ENCODE data around the gene SIRT2.

SIRT2 gene

DNA sequence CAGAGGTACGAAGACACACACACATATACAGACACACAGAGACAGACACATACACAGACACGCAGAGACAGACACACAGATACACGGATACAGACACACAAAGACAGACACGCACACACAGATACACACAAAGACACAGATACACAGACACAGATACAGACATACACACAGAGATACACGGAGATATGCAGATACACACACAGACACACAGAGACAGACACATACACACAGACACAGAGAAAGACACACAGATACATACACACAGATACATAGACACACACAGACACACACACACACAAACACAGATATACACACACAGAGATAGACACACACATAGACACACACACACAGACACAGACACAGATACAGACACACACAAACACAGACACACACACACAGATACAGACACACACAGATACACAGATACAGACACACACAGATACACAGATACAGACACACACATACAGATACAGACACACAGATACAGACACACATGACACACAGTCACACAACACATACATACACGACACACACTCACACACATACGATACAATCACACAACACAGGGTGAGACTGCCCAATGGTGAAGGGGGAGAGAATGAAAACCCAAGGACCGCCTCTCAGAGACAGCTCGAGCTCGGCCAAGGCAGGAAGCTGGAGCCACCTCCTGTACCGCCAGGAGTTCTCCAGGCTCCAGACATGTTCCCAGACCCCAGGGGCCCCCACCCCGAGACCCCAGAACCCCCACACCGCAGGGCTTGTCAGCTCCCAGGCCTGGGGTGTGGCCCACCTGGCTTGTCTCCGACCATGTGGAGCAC lies 21.4 kb upstream of the SIRT2 start:
- no peak for DNase-seq (ENCODE audit: low read depth)

DNA sequence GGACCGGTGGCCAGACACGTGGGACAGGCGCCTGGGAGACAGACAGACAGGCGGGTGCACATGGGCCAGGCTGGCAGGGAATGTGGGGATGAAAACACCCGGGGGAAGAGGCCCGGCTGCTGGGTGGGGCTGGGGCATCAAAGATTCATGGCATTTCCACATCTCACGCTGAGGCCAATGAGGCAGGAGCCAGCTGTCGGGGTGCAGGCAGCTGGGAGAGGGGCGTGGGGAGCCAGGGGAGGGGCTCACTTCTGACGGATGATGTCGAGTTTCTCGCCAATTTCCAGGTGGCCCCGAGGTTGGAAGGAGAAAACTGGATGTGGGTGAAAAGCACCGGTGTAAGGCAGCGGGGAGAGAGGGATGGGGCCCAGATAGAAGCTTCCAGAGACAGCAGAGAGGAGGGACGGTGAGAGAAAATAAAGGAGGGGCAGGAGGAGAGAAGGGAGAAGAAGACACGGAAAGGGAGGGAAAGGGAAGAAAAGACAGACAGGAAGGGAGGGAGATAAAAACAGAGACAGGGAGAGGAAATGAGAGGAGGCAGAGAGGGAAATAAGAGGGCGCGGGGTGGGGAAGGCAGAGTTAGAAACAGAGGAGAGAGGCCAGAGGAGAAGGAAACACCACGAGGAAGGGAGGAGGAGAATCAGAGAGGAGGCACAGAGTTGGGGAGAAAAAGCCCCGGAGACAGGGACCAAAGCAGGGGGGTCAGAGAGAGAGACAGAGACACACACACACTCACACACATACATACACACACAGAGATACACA lies 20.6 kb upstream of the SIRT2 start:
- no peak for DNase-seq (ENCODE audit: low read depth)

DNA sequence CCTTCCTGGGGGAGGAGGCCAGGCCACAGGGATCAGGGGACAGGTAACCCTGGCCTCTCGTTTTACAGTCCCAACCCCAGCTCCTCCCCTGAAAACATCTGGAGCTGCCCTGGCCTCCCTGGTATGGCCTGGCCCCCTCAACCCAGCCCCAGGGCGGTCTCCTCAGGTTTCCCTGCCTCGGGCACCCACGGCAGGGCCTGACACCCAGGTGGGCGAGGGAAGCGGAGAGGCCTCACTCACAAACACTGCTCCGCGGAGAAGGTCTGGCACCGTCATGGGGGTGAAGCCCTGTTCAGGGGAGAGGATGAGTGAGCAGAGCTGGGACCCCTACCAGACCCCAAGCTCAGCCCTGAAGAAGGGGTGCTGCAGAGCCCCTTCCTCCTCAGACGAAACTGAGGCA lies 19.1 kb upstream of the SIRT2 start:
- no peak for DNase-seq (ENCODE audit: low read depth)

DNA sequence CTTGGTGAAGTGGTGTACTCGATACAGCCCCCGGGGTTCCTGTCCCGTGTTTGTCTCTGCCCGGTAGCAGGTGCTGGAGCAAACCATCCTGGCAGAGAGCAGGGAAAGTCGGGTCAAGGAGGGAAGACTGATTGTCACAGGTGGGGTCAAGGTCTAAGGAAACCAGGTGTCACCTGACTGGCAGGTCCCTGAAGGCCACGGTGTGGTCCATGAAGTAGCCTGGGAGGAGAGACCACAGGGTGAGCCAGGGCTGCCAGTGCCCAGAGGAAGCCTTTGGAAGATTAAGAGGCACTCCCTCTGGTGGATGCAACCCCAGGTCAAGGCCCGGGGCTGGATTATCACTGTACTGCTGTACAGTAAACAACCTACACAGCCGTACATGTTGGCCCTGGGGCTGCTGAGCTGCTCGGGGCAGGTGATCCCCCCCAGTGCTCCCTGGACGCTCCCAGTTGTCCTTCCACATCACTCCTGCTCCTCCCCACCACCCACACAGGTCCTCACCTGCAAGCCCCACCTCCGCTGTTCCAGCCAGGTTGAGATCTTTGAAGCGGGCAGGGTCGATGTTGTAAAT lies 18.6 kb upstream of the SIRT2 start:
- DNase-seq (ENCODE audit: low read depth) = no peak

DNA sequence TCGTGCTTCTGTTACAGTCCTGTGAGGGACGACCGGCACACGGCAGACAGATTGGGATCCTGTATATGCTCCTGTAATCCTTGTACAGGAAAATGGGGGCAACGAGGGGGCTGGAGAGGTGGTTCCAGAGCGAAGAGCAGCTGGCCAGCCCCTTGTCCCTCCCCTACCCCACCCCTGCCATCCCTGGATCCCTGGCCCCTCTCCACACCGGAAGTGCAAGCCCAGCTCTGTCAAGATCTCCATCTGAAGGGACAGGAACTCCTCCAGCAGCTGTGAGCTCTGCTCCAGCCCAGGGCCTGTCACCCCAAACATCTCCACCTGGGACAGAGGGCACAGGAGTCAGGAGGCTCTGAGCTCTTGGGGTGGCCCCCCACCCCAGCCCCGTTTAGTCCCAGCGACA lies 18.1 kb upstream of the SIRT2 start:
- no peak for DNase-seq (ENCODE audit: low read depth)

DNA sequence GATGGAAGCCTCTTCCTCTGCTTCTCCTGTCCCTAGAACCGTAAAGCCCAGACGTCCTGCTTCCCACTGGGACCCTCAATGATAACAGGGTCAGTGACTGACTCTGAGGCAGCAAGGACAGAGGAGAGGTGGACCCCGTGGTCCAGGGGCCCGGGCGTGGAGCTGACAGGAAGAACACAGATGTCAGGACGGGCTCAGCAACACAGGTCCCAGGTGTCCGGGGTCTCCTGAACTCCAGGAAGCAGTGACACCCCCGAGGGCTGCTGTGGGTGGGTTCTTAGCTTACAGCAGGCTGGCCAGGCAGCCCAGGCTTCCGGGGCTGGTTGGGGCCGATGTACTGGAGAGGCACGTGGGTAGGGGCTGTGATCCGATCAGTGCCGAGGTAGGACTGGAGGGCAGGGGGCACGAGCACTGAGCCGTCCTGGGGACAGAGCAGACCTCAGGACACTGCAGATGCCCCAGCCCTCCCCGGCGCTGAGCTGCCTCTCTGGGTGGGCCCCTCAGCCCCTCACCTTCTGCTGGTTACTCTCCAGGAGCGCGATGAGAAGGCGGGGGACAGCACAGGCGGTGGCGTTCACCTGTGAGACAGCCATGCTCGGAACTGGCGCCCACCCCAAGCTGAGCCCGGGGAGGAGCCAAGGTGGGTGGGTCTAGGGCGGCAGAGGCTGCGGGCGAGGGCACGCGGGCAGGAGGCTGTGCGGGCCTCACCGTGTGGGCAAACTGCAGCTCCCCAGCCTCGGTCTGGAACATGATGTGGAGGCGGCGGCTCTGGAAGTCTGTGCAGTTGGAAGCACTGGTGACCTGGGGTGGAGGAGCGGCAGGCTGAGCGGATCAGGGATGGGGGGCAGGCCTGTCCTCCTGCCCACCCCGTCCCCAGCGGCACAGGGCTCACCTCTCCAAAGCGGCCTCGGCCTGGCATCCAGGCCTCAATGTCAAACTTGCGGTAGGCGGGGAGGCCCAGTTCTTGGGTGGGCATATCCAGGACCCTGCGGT lies 16.2 kb upstream of the SIRT2 start:
- DNase-seq (ENCODE audit: low read depth) = no peak

DNA sequence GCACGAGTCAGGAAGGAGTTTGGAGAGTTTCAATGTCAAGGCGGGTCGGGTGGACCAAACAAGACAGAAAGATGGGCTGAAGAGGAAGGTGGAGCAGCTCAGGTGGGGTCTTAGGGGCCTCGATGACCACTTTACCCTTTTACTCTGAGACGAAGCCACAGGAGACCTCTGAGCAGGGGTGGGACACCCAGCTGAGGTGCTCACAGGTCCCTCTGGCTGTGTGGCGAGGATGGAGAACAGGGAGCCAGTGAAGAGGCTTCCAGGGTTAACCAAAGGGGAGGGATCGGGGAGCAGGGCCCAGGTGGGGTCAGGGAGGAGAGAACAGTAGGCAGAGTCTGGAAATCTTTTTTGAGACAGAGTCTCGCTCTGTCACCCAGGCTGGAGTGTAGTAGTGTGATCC lies 14.5 kb upstream of the SIRT2 start:
- DNase-seq (ENCODE audit: low read depth) = no peak

DNA sequence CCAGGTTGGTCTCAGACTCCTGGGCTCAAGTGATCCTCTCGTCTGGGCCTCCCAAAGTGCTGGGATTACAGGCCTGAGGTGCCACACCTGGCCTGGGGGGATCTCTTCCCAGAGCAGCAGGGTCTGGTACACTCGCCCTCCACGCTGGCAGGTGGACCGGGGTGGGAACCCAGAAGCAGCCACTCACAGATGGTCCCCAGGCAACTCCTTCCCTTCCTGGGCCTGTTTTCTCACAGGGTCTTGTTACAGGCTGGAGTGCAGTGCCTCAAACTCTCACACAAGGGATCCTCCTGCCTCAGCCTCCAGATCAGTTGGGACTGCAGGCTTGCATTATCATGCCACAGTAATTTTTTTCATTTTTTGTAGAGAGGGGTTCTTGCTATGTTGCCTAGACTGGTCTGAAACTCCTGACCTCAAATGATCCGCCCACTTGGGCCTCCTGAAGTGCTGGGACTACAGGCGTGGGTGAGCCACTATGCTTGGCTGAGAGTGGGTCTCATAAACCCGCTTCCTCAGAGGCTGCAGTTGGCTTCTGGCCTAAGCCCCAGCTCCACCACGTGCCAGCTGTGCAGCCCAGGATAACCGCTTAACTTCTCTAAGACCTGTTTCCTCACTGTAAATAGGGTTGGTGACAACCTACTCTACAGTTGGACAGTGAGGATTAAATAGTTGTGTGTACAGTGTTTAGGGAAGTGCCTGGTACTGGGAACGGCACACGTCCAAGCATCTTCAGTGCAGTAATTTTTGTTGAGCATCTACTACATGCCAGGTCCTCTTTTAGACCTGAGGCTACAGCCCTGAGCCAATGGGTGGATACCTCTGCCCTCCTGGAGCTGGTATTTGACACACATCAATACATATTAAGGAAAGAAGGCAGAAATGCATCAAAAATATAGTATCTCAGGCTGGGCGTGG lies 13.4 kb upstream of the SIRT2 start:
- no peak for DNase-seq (ENCODE audit: low read depth)

DNA sequence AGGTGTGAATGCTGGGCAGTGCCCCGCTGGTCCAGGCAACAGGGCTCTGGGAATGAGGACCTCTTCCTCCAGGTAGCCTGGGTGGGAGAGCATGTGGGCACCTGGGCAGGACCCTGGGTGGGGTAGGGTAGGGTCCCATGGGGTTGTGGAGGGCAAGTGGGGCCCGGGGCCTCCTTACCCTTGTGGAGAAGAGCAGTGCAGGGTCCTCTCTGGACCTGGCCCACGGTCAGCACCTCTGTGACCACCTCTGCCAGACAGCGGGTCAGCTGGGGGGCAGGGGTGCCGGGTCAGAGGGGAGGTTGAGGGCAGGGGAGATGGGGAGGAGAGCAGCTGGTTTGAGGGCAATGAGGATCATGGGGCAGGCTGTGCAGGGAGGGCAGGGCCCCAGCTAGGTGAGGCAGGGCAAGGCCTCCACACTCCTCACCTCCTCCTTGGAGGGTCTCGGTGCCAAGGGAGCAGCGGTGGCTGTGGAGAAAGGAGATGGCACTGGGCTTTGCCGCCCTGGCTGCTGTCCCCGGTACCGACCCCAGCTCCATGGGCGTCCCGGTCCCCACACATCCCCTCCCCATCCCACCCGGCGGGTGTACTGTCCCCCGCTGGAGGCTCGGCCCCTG lies 12.1 kb upstream of the SIRT2 start:
- no peak for DNase-seq (ENCODE audit: low read depth)

DNA sequence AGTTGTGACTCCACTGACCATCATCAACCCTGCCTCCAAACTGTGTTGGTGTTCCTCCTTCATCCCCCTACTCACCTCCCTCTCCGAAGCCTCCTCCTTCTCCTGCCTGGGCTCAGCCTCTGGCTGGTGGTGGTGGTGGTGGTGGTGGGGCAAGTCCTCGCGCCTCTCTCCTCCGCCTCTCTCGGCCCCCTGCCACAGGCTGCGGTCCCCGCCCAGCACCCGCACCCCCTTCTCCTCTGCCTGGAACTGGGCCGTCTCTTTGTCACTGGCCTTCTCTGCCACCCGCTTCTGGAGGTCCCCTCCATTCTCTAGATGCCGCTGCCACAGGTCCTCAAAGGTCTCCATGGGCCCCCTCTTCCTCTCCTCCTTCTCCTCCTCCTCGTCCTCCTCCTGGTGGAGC lies 11.1 kb upstream of the SIRT2 start:
- no peak for DNase-seq (ENCODE audit: low read depth)

DNA sequence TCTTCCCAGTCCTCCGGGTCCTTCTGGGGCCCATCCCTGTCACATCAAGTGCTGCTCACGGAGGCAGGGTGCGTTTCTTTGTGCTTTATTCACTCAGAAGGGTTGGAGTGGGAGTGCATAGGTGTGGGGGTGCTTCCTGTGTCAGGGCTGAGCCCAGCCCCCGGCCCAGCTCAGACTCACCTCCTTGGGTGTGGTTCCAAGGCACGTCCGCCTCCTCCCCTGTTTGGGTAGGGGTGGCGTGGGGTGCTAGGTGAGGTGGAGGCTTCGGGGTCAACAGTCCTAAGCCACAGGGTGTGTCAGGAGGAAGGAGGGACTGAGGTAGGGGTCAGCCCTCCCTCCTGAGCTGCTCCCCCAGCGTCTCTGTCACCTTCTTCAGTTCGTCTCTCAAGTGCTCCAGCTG lies 9.5 kb upstream of the SIRT2 start:
- no peak for DNase-seq (ENCODE audit: low read depth)

DNA sequence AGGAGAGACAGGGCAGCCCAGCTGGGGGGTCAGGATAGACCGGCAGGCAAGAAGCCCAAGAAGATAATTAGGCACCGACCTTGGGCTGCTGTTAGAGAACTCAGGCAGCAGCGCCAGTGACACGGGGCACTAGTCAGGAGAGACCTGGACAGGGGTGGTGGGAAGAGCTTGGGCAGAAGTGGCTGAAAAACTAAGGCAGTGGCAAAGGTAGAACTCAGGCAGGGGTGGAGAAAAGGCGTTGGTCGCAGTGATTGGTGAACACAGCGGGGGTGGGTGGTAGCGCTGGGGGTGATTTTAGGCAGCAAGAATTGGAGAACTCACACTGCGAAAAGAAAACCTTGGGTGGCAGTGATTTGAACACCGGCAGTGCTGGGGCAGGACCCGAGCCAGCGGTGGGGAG lies 8.3 kb upstream of the SIRT2 start:
- DNase-seq (ENCODE audit: low read depth) = no peak

DNA sequence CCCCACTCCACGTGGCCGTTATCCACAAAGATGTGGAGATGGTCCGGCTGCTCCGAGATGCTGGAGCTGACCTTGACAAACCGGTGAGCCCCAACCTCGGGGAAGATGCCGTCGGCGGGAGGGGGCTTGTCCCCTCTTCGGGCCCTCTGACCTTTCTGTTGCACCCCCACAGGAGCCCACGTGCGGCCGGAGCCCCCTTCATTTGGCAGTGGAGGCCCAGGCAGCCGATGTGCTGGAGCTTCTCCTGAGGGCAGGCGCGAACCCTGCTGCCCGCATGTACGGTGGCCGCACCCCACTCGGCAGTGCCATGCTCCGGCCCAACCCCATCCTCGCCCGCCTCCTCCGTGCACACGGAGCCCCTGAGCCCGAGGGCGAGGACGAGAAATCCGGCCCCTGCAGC lies 7.8 kb upstream of the SIRT2 start:
- no peak for DNase-seq (ENCODE audit: low read depth)

DNA sequence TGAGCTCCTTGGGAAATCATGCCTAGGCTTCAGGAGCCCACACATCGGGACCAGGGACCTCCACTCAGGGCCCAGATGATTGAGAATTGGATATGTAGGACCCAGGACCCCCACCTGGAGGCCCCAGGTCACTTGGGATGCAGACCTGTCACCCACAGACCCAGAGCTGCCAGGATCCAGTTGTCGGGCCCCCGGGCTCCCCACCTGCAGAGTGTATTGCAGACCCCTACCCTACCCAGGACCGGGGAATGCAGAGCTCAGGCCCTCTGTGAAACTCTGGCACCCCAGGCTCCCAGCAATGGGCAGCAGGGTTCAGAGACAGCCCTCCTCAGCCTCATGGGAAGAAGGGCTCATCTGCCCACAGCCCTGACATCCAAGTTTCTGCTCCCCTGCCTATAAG lies 6.2 kb upstream of the SIRT2 start:
- no peak for DNase-seq (ENCODE audit: low read depth)

DNA sequence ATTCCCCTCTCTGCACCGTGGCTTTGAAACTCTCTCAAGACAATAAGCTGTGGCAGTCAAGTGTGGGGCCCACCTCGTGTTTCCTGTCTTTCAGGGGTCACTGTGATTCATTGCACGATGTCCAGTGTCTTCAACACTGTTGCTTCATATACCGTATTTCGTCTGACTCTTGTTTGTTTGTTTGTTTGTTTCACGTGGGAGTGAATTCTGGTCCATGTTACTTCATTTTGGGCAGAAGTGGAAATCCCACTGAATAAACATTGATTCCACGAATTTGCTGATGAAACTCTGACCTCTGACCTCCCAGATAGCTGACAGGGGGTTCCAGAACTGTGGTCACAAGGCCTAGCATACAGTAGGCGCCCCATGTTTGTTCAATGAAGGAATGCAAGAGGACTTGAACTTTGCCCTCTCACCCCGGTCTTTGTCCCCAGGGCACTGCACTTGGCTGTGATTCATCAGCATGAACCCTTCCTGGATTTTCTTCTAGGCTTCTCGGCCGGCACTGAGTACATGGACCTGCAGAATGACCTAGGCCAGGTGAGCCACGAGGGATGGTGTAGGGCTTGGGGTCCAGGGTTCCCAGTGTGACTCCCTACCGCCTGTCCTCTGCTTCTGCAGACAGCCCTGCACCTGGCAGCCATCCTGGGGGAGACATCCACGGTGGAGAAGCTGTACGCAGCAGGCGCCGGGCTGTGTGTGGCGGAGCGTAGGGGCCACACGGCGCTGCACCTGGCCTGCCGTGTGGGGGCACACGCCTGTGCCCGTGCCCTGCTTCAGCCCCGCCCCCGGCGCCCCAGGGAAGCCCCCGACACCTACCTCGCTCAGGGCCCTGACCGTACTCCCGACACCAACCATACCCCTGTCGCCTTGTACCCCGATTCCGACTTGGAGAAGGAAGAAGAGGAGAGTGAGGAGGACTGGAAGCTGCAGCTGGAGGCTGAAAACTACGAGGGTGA lies 5.4 kb upstream of the SIRT2 start:
- no peak for DNase-seq (ENCODE audit: low read depth)

DNA sequence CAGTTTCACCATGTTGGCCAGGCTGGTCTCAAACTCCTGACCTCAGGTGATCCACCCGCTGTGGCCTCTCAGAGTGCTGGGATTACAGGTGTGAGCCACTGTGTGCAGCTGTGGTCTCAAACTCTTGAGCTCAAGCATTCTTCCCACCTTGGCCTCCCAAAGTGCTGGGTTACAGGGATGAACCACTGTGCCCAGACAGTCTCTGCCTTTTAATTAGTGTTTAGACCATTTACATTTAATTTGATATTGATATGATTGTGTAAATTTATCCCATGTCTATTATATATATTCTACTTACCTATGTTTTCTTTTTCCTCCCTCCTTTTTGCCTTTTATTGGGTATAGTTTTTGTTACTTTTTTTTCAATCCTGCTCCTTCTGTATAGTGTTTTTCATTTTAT lies 2.3 kb upstream of the SIRT2 start:
- DNase-seq (ENCODE audit: low read depth) = no peak

DNA sequence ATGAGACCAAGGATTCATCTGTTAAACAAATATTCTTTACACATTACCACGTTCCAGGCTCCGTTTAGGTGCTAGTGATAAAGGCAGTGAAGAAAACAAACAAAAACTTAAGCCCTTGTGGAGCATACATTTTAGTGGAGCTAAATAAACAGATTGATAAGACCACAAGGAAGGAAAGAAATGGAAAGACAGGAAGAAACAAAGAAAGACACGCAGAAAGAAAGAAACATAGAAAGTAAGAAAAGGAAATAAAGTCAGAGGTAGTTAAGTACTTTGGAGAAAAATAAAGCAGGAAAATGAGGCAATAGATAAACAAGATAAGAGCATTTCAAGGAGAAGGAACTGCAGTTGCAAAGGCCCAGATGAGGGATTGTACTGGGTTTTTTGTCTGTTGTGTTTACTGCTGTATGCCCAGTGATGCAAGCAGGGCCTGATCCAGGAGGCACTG lies 1.3 kb upstream of the SIRT2 start:
- DNase-seq (ENCODE audit: low read depth) = no peak

DNA sequence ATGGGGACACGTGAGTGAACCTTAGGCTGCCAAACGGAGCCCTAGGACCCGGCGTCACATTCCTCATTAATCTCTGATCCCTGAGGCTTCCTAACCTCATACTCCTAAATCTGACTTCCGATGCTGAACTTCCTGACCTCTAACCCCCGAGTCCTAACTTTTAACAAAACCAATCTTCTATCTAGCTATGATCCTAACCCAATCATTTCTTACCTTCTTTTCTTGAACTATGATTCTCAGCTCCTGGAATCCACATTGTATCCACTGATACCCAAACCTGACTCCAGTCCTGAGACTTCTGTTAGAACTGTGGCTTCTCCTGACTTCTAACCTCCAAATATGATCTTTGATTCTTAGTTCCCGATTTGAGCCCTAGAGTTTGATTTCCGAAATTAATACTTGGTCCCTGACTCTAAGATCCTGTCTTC lies 798 bp upstream of the SIRT2 start:
- no peak for DNase-seq (ENCODE audit: low read depth)

DNA sequence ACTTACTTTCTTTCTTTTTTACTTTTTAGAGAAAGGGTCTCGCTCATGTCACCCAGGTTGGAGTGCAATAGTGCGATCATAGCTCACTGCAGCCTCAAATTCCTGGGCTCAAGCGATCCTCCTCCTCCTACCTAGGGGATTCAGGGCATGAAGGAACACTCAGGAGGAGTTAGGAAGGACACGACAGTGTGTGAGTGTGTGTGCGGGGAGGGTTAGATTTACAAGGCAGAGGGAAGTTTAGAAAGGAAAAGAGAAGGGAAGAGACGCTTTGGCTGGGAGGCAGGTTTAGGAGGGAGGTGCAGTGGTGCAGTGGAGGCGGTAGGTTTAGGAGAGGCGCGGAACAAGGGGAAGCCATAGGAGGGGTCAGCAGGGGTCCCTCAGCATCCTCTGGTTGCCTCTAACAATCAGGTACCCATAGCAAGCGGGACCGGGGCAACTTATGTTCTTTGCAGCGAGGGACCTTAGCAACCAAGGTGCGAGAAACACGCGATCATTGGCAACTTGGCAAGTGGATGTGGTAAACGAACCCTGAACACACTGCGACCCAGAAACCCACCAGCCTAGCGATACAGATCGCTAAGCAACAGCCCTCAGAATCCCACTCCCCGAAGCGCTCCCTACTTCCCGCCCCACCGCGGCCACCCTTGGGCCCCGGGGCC lies 501 bp downstream of the SIRT2 start:
- DNase-seq (ENCODE audit: low read depth) = no peak
